HG02840 (cell line): Measurements from ENCODE around the gene NDOR1.
"Not testable (repeated sequence)": the region's sequence is repeated elsewhere in the genome, so short reads cannot be mapped to it uniquely, and the experiment has no call there.

Experiments used
- ATAC-seq: cut with Tn5 transposase; IDR thresholded peaks from one replicate; pipeline ENCODE4 v1.9.1; 2021; ENCODE audit warnings: mild to moderate bottlenecking, moderate library complexity, moderate number of reproducible peaks; ENCODE audit not compliant: unreplicated experiment, low FRiP score

NDOR1 gene

DNA sequence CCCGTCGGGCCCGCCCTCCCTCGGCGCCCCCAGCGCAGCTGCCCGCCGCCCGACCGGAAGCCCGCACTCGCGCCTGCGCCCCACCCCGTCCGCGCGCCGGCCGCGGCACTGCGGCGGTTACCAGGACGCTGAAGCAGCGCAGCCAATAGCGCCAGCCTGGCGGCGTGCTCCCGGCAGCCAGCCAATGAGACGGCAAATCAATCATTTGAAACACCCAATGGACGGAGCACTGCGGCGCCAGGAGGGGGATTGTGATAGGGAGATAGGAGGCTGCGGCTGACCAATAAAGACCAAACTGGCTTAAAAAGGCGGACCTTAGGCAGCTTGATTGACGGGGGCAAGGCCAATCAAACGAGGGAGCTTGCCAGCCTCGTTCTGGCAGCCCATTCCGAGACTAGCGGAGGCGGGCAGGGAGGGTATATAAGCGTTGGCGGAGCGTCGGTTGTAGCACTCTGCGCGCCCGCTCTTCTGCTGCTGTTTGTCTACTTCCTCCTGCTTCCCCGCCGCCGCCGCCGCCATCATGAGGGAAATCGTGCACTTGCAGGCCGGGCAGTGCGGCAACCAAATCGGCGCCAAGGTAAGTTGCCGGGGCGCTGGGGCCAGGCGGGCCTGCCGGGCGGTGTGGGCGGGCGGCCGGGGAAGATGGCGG, 35.5 kb downstream of the NDOR1 start, which contains the start of gene TUBB4B:
Gene TUBB4B, plus strand, starts transcription at position 447 of the 649 bp plus-strand sequence. Its CDS starts 74 bp downstream, at position 521.
- peak; percentile 72 for ATAC-seq

DNA sequence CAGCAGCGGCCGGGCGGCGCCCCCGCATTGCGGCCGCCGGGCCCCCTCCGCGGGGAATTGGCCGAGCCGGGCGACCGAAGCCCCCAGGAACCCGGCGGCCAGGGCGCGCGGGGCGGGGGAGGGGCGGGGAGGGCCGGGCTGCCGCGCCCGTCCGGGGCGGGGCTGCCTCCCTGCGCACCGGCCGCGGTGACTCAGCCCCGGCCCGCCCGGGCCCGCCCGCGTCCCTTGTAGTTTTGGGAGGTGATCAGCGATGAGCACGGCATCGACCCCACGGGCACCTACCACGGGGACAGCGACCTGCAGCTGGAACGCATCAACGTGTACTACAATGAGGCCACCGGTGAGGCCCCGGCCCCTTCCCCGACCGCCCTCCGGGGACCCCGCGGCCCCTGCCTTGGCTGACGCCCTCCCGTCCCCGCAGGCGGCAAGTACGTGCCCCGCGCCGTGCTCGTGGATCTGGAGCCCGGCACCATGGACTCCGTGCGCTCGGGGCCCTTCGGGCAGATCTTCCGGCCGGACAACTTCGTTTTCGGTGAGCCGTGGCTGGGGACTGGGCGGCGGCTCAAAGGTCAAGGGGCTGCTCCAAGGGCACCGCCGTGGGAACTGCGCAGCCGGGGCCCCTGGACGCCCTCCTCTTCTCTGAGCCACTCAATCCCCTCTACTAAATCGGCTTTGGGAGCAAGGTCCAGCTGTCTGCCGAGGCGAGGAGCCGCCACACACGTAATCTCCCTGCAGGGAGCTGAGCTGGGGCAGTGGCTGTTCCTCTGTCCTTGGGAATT, 36.2 kb downstream of the NDOR1 start:
- ATAC-seq: no peak

DNA sequence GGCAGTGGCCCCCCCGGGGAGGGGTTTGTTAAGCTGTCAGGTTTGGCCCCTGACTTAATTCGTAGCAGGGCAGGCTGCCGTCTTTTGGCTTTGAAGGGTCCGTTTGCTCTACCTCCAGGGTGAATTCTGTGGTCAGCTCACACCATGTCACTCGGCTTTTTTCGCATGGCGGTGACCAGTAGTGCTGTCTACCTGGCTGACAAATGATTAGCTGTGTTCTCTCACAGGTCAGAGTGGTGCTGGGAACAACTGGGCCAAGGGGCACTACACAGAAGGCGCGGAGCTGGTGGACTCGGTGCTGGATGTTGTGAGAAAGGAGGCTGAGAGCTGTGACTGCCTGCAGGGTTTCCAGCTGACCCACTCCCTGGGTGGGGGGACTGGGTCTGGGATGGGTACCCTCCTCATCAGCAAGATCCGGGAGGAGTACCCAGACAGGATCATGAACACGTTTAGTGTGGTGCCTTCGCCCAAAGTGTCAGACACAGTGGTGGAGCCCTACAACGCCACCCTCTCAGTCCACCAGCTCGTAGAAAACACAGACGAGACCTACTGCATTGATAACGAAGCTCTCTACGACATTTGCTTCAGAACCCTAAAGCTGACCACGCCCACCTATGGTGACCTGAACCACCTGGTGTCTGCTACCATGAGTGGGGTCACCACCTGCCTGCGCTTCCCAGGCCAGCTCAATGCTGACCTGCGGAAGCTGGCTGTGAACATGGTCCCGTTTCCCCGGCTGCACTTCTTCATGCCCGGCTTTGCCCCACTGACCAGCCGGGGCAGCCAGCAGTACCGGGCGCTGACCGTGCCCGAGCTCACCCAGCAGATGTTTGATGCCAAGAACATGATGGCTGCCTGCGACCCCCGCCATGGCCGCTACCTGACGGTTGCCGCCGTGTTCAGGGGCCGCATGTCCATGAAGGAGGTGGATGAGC, 37.0 kb downstream of the NDOR1 start:
- no peak for ATAC-seq

GRCh38 chr9:137243266-137243625, 37.7 kb downstream of the NDOR1 start:
- not testable (repeated sequence) for ATAC-seq

DNA sequence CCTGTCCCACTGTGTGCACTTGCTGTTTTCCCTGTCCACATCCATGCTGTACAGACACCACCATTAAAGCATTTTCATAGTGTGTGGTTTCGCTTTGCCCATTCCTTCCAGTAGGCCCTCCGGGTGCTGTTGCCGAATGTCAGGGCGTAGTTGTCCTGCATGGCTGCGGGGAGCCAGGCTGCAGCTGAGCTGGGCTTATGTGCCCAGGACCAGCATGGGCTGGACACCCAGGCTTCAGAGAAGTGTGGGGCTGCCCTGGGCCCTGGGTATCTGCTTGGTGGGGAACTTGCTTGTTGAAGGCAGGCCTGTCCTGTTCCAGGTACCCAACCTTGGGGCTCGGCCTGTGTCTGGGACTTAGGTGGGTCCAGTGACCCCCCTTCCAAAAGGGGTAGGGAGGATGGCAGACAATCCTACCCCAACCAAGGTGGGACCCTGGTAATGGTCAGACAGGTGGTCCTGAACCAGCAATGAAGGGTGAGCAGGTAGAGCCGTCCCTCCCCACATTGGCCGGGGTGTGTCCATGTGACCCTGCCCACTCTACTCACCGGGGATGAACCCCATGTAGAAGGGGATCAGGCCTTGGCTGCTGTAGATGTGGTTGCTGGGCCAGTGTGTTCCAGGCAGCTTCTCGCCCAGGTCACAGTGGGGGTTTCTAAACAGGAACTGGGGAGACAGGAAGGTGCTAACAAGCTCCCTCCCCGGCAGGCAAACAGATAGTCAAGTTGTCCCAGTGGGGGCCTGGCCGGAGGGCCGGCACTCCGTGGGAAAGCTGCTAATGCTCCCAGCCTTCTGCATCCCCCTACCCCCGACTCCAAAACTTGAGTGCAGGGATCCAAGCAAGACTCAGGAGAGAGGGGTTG, 38.4 kb downstream of the NDOR1 start:
- ATAC-seq: no peak

GRCh38 chr9:137244486-137245449, 39.3 kb downstream of the NDOR1 start:
- ATAC-seq: no peak

GRCh38 chr9:137245450-137246421, 40.2 kb downstream of the NDOR1 start:
- ATAC-seq: no peak

- no peak for ATAC-seq
Measured at GRCh38 chr9:137247135-137247915, 41.8 kb downstream of the NDOR1 start.

DNA sequence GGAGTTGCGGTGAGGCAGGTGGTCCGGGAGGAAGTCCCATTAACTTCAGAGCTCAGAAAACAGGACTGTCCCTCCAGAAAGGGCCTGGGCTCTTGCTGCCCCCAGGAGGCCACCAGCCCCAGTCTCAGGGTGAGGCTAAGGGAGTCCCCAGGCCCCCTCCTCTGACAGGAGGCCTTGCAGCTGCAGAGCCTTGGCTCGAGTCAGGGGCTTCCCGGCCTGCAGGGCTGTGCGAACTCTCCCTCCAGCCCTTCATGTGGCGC, 42.3 kb downstream of the NDOR1 start:
- ATAC-seq: no peak

GRCh38 chr9:137250329-137251193, 45.1 kb downstream of the NDOR1 start:
- ATAC-seq: no peak

GRCh38 chr9:137251194-137251461, 45.6 kb downstream of the NDOR1 start, which contains the start of gene STPG3:
Gene STPG3 (plus strand): TSS chr9:137251286. CDS start chr9:137251287, 1 bp downstream.
- ATAC-seq: no peak

DNA sequence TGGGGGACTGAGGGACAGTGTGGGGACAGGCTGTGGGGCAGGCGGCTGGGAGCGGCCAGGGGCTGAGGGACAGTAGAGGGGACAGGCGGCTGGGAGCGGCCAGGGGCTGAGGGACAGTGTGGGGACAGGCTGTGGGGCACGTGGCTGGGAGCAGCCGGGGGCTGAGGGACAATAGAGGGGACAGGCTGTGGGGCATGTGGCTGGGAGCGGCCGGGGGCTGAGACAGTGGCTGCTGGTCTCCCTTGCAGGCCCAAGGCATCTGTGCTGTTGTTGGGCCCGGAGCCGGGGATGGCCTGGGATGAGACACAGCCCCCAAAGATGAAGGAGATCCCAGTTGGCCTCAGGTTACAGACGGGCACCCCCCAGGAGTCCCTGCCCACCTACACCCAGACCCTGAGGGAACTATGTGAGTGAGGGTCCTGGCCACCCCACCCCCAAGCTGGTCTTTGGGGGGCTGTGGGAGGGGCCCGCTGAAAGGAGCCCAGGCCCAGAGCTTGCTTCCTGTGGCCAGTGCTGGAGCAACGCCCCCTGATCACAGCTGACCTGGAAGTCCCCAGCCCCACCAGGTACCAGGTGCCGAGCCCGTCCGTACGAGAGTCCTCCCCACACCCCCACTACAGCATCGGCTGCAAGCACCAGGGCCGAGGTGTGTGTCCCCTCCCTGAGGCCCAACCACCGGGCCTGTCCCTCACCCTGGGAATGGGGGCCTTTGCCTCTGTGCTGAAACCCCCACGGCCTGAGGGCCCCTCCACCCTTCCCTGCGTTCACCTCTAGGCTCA, 46.2 kb downstream of the NDOR1 start:
- ATAC-seq: no peak

- ATAC-seq: no peak
Measured at GRCh38 chr9:137252555-137253506, 47.3 kb downstream of the NDOR1 start.
